Measurements from ENCODE around the gene LRRN4CL.
A peak's percentile ranks its signal among the peaks of the same experiment; 100 is the strongest.
"Not testable (repeated sequence)": the region's sequence is repeated elsewhere in the genome, so short reads cannot be mapped to it uniquely, and the experiment has no call there.

LRRN4CL gene

DNA sequence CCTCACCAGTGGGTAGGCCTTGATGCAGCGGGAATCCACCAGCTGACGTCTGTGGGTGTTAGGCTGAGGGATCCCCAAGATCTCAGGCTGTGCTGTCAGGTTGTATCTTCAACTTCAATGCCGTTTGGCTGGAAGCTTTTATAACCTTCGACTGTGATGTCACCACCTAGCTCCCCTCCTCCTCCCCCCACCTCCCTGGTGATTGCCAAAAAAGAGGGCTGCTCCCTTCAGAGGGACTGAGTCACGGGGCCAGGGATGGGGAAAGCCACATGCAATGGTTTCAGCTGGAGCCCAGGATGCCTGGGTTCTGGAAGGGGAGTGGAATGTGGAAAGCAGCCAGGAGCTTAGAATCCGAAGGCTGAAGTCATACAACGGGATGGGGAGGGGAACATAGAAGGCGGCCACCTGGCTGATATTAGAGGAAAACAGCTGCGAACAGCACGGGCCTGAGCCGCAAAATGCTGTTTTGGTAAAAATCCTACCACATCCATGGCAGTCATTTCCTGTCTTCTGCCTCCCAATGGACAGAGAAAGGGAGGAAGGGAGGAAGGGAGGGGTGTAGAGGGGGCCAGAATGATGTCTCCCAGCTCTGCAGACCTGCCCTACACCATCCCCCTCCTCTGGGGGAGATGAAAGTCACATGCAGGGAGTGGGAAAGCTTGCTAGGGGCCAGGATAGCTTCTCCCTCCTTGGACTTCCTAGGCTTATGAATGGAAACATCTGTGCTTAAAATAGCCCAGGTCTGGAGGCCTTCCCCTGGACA lies at the start of gene LRRN4CL:
Gene LRRN4CL, minus strand, starts transcription at position 110 of the 763 bp plus-strand sequence. CDS start 1,022 bp downstream, outside the sequence.
- peaks cover 44% of the 10 kb centered on the region for H3K36me3 ChIP-seq (ENCODE audit: control insufficient read depth, insufficient read depth, low read length)
- H3K4me3 ChIP-seq (ENCODE audit: low read depth, low read length): no peak within 1 kb of the TSS
- no peak within 1 kb of the TSS for H3K27ac ChIP-seq (ENCODE audit: low read depth, low read length)

DNA sequence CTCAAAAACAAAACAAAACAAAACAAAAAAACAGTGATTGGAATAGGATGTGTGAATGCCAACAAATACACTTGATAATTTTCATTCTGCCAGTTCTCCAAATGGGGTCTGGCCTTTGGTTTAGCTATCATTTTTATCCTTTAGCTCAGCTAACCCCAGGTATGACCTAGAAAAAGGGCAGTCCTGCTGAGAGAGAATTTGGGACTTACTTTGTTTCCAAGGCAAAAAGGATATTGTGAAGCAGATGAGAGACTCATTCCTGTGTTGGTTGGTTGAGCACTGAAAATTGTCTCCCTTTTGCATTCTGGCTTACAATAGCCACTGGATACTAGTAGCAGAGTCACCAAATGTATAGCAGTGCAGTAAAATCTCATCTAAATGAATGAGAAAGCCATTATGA lies 47.9 kb upstream of the LRRN4CL start:
- peaks cover 58% of the 10 kb centered on the region for H3K36me3 ChIP-seq (ENCODE audit: control insufficient read depth, insufficient read depth, low read length)
- H3K27me3 ChIP-seq (ENCODE audit: control insufficient read depth, insufficient read depth, low read length): no peaks in the 10 kb centered on the region
- H3K9ac ChIP-seq (ENCODE audit: low read depth, low read length): no peak overlapping the region
- no peak overlapping the region for H3K27ac ChIP-seq (ENCODE audit: low read depth, low read length)
- no peaks in the 10 kb centered on the region for H3K4me1 ChIP-seq (ENCODE audit: control insufficient read depth, insufficient read depth, low read length)
- no peak overlapping the region for H3K4me3 ChIP-seq (ENCODE audit: low read depth, low read length)
- H3K9me3 ChIP-seq (ENCODE audit: control insufficient read depth, insufficient read depth, low read length): no peaks in the 10 kb centered on the region

More for the DNA sequence above, at the start of gene LRRN4CL:
- Histone ChIP-seq H3K9me3 (ENCODE audit: control insufficient read depth, insufficient read depth, low read length) (no peaks in the 10 kb centered on the region), H3K4me1 (ENCODE audit: control insufficient read depth, insufficient read depth, low read length) (no peaks in the 10 kb centered on the region), H3K27me3 (ENCODE audit: control insufficient read depth, insufficient read depth, low read length) (no peaks in the 10 kb centered on the region), H3K9ac (ENCODE audit: low read depth, low read length) (no peak within 1 kb of the TSS)

DNA sequence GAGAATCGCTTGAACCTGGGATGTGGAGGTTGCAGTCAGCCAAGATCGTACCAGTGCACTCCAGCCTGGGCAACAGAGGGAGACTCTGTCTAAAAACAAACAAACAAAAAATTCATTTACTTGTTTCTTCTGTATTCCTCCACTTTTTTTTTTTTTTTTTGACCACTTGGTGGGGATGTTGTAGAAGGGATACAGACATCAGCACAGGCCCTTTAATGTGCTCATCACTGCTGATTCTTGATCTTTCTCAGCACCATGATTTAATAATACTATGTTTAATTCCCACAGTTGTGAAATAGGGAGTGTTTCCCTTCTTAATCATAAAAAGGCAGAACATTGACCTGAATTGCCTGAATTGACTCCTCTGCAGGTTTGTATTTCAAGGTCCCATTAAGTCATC lies 43.5 kb upstream of the LRRN4CL start:
- H3K36me3 ChIP-seq (ENCODE audit: control insufficient read depth, insufficient read depth, low read length): peaks cover 44% of the 10 kb centered on the region
- H3K4me1 ChIP-seq (ENCODE audit: control insufficient read depth, insufficient read depth, low read length): no peaks in the 10 kb centered on the region
- H3K9me3 ChIP-seq (ENCODE audit: control insufficient read depth, insufficient read depth, low read length): no peaks in the 10 kb centered on the region
- no peak overlapping the region for H3K4me3 ChIP-seq (ENCODE audit: low read depth, low read length)
- H3K9ac ChIP-seq (ENCODE audit: low read depth, low read length): no peak overlapping the region
- no peaks in the 10 kb centered on the region for H3K27me3 ChIP-seq (ENCODE audit: control insufficient read depth, insufficient read depth, low read length)
- no peak overlapping the region for H3K27ac ChIP-seq (ENCODE audit: low read depth, low read length)

DNA sequence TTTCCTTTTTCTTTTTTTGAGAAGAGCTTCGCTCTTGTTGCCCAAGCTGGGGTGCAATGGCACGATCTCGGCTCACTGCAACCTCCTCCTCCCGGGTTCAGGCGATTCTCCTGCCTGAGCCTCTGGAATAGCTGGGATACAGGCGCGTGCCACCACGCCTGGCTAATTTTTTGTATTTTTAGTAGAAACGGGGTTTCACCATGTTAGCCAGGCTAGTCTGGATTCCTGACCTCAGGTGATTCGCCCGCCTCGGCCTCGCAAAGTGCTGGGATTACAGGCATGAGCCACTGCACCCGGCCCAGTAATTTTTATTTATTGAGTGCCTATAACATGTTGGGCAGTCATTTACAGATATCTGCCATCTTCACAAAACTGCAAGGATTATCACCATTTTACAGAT lies 40.7 kb upstream of the LRRN4CL start:
- not testable (repeated sequence) for H3K9ac ChIP-seq (ENCODE audit: low read depth, low read length); H3K27ac ChIP-seq (ENCODE audit: low read depth, low read length); H3K4me3 ChIP-seq (ENCODE audit: low read depth, low read length); H3K4me1 ChIP-seq (ENCODE audit: control insufficient read depth, insufficient read depth, low read length); H3K27me3 ChIP-seq (ENCODE audit: control insufficient read depth, insufficient read depth, low read length); H3K9me3 ChIP-seq (ENCODE audit: control insufficient read depth, insufficient read depth, low read length)
- H3K36me3 ChIP-seq (ENCODE audit: control insufficient read depth, insufficient read depth, low read length): peaks cover 31% of the 10 kb centered on the region

DNA sequence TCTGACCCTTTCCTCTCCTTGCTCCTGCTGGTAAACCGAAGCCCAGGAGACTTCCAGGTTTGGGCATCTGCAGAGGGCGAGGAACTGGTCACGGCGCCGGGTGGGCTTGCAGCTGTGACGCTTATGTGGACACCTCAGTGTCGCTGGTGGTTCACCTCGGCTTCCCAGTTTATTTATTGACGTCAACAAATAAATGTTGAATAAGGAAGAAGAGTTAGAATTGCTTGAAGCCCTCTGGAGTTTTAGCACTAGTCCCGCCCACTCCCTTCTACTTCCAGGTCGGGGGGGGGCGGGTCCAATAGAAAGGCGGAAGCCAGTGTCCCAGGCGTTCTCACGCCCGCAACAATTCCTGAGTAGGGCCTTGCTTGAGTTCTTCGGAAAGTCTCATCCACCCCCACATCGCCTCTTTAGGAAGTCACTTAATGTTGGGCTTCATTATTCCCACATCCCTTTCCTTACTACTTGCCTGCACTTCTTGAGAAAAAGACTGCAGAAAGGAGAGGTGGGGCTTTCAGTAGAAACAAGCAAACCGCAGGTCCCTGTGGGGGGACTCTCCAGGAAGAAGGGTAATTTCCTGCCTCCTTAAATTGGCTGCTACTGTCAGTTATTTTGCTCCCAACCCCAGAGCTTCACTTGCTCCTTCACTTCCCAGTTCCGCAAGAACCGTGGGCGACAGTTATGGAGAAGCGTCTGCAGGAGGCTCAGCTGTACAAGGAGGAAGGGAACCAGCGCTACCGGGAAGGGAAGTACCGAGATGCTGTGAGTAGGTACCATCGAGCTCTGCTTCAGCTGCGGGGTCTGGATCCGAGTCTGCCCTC lies 39.0 kb upstream of the LRRN4CL start, which contains the start of gene TTC9C:
Gene TTC9C, plus strand, starts transcription at position 316 of the 818 bp plus-strand sequence. Its CDS starts 363 bp downstream, at position 679.
- Histone ChIP-seq H3K27me3 (ENCODE audit: control insufficient read depth, insufficient read depth, low read length) (no peaks in the 10 kb centered on the region), H3K9me3 (ENCODE audit: control insufficient read depth, insufficient read depth, low read length) (no peaks in the 10 kb centered on the region), H3K36me3 (ENCODE audit: control insufficient read depth, insufficient read depth, low read length) (peaks cover 30% of the 10 kb centered on the region), H3K4me1 (ENCODE audit: control insufficient read depth, insufficient read depth, low read length) (0 out of 2 replicates have a peak, but pooled peaks cover 9% of the 10 kb centered on the region), H3K27ac (ENCODE audit: low read depth, low read length) (peak within 1 kb of the TSS; percentile 98), H3K9ac (ENCODE audit: low read depth, low read length) (peak within 1 kb of the TSS; percentile 84), H3K4me3 (ENCODE audit: low read depth, low read length) (peak within 1 kb of the TSS; percentile 88)

DNA sequence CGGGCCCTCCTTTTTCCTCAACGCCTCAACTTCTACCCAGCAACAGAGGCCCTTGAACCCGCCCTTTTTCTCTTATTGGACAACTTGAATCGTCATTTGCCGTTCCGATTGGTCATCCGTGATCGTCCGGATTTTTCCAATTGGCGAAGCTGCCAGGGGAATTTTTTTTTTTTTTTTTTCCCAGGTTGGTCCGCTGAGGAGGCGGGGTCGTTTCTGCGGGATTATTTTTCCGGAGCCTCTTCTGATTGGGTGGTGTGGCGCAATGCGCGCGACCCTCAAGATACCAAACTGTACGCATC lies 38.5 kb upstream of the LRRN4CL start:
- peaks cover 30% of the 10 kb centered on the region for H3K36me3 ChIP-seq (ENCODE audit: control insufficient read depth, insufficient read depth, low read length)
- H3K9ac ChIP-seq (ENCODE audit: low read depth, low read length): peak overlapping the region; percentile 84
- H3K27me3 ChIP-seq (ENCODE audit: control insufficient read depth, insufficient read depth, low read length): no peaks in the 10 kb centered on the region
- H3K4me1 ChIP-seq (ENCODE audit: control insufficient read depth, insufficient read depth, low read length): 0 out of 2 replicates have a peak, but pooled peaks cover 9% of the 10 kb centered on the region
- H3K27ac ChIP-seq (ENCODE audit: low read depth, low read length): peak overlapping the region; percentile 98
- peak overlapping the region; percentile 88 for H3K4me3 ChIP-seq (ENCODE audit: low read depth, low read length)
- no peaks in the 10 kb centered on the region for H3K9me3 ChIP-seq (ENCODE audit: control insufficient read depth, insufficient read depth, low read length)

DNA sequence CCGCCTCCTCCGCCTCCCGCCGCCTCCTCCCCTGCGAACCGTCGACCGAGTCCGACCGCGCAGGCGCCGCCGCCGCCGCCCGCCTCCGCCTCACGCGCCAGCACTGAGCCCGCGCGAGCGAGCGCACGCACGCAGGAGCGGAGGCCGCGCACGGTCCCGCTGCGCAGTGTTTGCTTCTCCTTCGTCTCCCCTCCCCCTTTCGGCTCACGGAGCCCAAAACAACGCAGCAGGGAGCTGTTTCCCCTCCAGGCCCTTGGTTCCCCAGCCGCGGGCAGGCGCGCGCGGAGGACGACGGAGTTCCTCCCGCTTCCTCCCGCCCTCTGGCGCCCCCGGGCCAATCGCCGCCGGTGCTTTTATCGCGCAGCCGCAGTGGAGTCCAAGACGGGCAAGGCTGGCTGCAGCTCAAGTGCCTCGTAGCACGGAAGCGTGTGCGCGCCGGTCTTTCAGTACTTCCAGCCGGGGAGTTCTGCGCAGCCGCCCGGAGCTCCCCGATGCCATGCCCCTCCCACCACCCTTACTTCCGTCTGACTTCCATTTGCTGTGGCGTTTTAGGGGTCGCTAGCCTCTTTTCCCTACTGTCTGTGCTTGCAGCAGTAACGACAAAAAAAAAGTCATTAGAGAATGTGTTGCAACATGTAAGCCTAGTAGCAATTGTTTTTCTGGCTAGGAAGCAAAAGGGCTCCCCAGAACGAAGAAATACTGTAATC lies 38.0 kb upstream of the LRRN4CL start, which contains the start of gene HNRNPUL2:
Gene HNRNPUL2, minus strand, starts transcription at position 293 of the 707 bp plus-strand sequence. CDS start 301 bp downstream, outside the sequence.
- H3K9me3 ChIP-seq (ENCODE audit: control insufficient read depth, insufficient read depth, low read length): no peaks in the 10 kb centered on the region
- peak within 1 kb of the TSS; percentile 88 for H3K4me3 ChIP-seq (ENCODE audit: low read depth, low read length)
- 0 out of 2 replicates have a peak, but pooled peaks cover 9% of the 10 kb centered on the region for H3K4me1 ChIP-seq (ENCODE audit: control insufficient read depth, insufficient read depth, low read length)
- H3K27me3 ChIP-seq (ENCODE audit: control insufficient read depth, insufficient read depth, low read length): no peaks in the 10 kb centered on the region
- peak within 1 kb of the TSS; percentile 98 for H3K27ac ChIP-seq (ENCODE audit: low read depth, low read length)
- H3K9ac ChIP-seq (ENCODE audit: low read depth, low read length): peak within 1 kb of the TSS; percentile 84
- peaks cover 35% of the 10 kb centered on the region for H3K36me3 ChIP-seq (ENCODE audit: control insufficient read depth, insufficient read depth, low read length)

DNA sequence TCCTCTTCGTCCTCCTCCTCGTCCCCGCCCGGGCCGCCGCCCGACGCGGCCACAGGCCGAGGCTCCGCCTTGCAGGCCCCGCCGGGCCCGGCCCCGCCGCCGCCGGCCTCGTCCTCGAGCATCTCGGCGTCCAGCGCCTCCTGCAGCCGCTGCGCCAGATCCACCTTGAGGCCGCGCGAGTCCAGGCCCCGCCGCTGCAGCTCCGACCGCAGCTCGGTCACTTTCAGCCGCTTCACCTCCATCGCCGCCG lies 37.5 kb upstream of the LRRN4CL start:
- Histone ChIP-seq H3K4me3 (ENCODE audit: low read depth, low read length) (peak overlapping the region; percentile 88), H3K9me3 (ENCODE audit: control insufficient read depth, insufficient read depth, low read length) (no peaks in the 10 kb centered on the region), H3K36me3 (ENCODE audit: control insufficient read depth, insufficient read depth, low read length) (peaks cover 40% of the 10 kb centered on the region), H3K27me3 (ENCODE audit: control insufficient read depth, insufficient read depth, low read length) (no peaks in the 10 kb centered on the region), H3K4me1 (ENCODE audit: control insufficient read depth, insufficient read depth, low read length) (0 out of 2 replicates have a peak, but pooled peaks cover 9% of the 10 kb centered on the region), H3K27ac (ENCODE audit: low read depth, low read length) (peak overlapping the region; percentile 98), H3K9ac (ENCODE audit: low read depth, low read length) (peak overlapping the region; percentile 71)

DNA sequence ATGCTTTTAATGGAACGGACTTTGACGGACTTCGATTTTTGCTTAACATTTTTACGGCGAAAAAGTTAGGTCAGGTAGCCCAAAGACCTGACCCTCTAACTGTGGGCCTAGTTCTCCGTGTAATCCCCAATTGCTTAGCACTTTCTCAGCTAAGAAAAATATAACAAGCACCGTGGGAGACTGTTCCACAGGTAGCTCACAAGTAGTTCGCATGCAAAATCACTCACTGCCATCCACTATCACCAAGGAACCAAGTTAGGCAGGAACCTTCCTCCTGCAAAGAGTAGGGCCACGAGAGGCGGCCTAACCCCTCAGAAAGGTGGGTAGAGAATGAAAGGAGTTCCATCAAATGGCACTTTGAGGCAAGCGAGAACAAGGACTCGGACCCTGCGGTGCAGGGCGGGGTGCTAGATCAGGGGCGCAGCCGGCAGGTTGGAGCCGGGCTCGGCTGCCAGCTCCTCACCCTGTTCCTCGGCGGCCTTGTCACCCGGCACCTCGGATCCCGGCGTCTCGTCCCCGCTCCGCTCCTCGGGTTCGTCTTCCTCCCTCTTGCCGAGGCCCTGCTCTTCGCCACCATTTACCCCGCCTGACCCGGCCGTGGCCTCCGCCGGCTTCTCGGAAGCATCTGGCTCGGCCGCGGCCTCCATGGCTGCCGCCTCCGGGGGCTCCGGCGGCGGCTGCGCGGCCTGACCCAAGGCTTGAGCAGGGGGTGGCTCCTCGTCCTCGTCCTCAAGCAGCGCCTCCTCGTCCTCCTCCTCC lies 37.0 kb upstream of the LRRN4CL start:
- H3K4me3 ChIP-seq (ENCODE audit: low read depth, low read length): peak overlapping the region; percentile 88
- 0 out of 2 replicates have a peak, but pooled peaks cover 9% of the 10 kb centered on the region for H3K4me1 ChIP-seq (ENCODE audit: control insufficient read depth, insufficient read depth, low read length)
- peaks cover 45% of the 10 kb centered on the region for H3K36me3 ChIP-seq (ENCODE audit: control insufficient read depth, insufficient read depth, low read length)
- no peaks in the 10 kb centered on the region for H3K9me3 ChIP-seq (ENCODE audit: control insufficient read depth, insufficient read depth, low read length)
- H3K27me3 ChIP-seq (ENCODE audit: control insufficient read depth, insufficient read depth, low read length): no peaks in the 10 kb centered on the region
- peak overlapping the region; percentile 71 for H3K9ac ChIP-seq (ENCODE audit: low read depth, low read length)
- H3K27ac ChIP-seq (ENCODE audit: low read depth, low read length): peak overlapping the region; percentile 98

DNA sequence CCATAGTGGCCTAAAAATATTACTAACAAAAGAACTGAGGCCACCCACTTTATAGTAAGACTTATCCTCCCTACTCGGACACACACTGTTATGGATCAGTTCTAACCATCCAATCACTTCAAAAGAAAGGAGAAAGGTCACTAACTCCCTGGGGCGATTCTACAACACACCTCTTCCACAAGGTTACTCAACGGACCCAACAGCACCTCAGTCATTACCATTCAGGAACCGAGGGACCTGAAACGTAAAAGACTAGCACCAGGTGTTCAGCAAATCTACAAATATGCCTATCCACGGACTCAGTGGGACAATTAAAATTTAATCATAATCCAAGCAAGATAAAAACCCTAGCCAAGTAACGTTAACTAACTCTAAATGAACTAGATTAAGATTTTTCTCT lies 36.3 kb upstream of the LRRN4CL start:
- Histone ChIP-seq H3K9ac (ENCODE audit: low read depth, low read length) (peak overlapping the region; percentile 71), H3K36me3 (ENCODE audit: control insufficient read depth, insufficient read depth, low read length) (peaks cover 47% of the 10 kb centered on the region), H3K4me3 (ENCODE audit: low read depth, low read length) (peak overlapping the region; percentile 88), H3K27me3 (ENCODE audit: control insufficient read depth, insufficient read depth, low read length) (no peaks in the 10 kb centered on the region), H3K27ac (ENCODE audit: low read depth, low read length) (peak overlapping the region; percentile 98), H3K4me1 (ENCODE audit: control insufficient read depth, insufficient read depth, low read length) (0 out of 2 replicates have a peak, but pooled peaks cover 9% of the 10 kb centered on the region), H3K9me3 (ENCODE audit: control insufficient read depth, insufficient read depth, low read length) (no peaks in the 10 kb centered on the region)
